NCI-H2107 treated with DMSO at 0.1 percent for 48 hours (cell line): ENCODE measurements around the gene SLIT1.

Source experiments
- DNase-seq: peaks from one replicate; lab custom pipeline; 2025; ENCODE audit not compliant: unreplicated experiment; lab: John Stamatoyannopoulos, UW

SLIT1 gene

GRCh38 chr10:97185326-97186058 lies at the start of gene SLIT1:
SLIT1 (minus strand) TSS chr10:97185959; CDS start chr10:97185674, 285 bp downstream.
- DNase-seq = no peak

GRCh38 chr10:97235353-97235752 lies 49.6 kb upstream of the SLIT1 start:
- no peak for DNase-seq

- DNase-seq = peak; percentile 35
These were observed 48.6 kb upstream of the SLIT1 start for GRCh38 chr10:97234400-97234799.

GRCh38 chr10:97230146-97230545 lies 44.4 kb upstream of the SLIT1 start:
- DNase-seq = no peak

- no peak for DNase-seq
These were observed 43.7 kb upstream of the SLIT1 start for GRCh38 chr10:97229322-97230015.

- no peak for DNase-seq
These were observed 43.0 kb upstream of the SLIT1 start for GRCh38 chr10:97228775-97229157.

- DNase-seq = no peak
These were observed 42.5 kb upstream of the SLIT1 start for GRCh38 chr10:97228130-97228774.

GRCh38 chr10:97226398-97226797 lies 40.6 kb upstream of the SLIT1 start:
- DNase-seq = no peak

- no peak for DNase-seq
These were observed 39.0 kb upstream of the SLIT1 start for GRCh38 chr10:97224483-97225435.

- no peak for DNase-seq
These were observed 36.7 kb upstream of the SLIT1 start for GRCh38 chr10:97222326-97222961.

- no peak for DNase-seq
These were observed 34.6 kb upstream of the SLIT1 start for GRCh38 chr10:97220355-97220754.

- DNase-seq = no peak
These were observed 31.5 kb upstream of the SLIT1 start for GRCh38 chr10:97217299-97217698.

- DNase-seq = no peak
These were observed 30.0 kb upstream of the SLIT1 start for GRCh38 chr10:97215619-97216260.

GRCh38 chr10:97213431-97213830 lies 27.7 kb upstream of the SLIT1 start:
- DNase-seq = no peak

GRCh38 chr10:97211229-97211628 lies 25.5 kb upstream of the SLIT1 start:
- no peak for DNase-seq

- no peak for DNase-seq
These were observed 24.8 kb upstream of the SLIT1 start for GRCh38 chr10:97210543-97210960.

- peak; percentile 60 for DNase-seq
These were observed 22.1 kb upstream of the SLIT1 start for GRCh38 chr10:97207756-97208346.

- no peak for DNase-seq
These were observed 21.4 kb upstream of the SLIT1 start for GRCh38 chr10:97207131-97207530.

- DNase-seq = no peak
These were observed 19.3 kb upstream of the SLIT1 start for GRCh38 chr10:97204826-97205679.
